Measurements from ENCODE around the gene PEMT.

The PEMT gene

GRCh38 chr17:17528696-17529652 lies 62.5 kb downstream of the PEMT start:
- no peak for DNase-seq

- DNase-seq, result no peak
Observed at GRCh38 chr17:17527956-17528500, 63.5 kb downstream of the PEMT start.

- DNase-seq, result no peak
Observed at GRCh38 chr17:17527534-17527933, 64.0 kb downstream of the PEMT start.

DNA sequence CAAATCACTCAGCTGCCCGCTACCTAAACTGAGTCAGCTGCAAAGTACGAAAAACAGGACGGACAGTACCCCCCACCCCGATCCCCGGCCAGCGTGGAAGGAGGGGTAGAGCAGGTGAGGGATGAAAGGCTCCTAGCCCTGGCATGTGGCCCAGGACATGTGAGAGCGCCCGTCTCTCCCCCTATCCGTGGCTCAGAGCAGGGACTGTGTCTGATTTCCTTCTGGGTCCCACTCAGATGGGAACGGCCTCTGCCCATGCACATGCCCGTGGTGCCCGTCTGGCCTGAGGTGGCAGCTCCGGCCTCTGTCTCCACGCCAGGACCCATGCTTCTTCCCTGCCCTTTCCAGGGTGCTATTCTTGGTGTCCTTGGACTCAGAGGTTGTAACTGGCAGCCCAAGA lies 65.1 kb downstream of the PEMT start:
- DNase-seq, result no peak

DNA sequence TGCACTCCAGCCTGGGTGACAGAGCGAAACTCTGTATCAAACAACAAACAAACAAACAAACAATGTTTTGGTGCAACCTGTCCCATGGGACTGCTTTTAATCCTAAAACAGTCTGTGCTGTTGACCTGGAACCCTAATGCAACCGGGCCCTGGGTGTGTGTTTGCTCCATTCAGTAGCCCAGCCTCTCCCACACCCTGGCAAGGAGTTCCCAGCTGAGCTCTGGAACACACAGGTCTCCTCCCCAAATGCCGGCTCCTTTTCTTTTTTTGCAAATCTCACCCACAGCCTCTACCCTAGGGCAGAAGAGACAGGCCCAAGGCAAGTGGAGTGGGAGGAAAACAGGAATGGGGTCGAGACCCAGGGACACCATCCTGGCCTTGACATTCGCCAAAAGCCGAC lies 65.6 kb downstream of the PEMT start:
- no peak for DNase-seq

GRCh38 chr17:17525311-17525710 lies 66.2 kb downstream of the PEMT start:
- no peak for DNase-seq

DNA sequence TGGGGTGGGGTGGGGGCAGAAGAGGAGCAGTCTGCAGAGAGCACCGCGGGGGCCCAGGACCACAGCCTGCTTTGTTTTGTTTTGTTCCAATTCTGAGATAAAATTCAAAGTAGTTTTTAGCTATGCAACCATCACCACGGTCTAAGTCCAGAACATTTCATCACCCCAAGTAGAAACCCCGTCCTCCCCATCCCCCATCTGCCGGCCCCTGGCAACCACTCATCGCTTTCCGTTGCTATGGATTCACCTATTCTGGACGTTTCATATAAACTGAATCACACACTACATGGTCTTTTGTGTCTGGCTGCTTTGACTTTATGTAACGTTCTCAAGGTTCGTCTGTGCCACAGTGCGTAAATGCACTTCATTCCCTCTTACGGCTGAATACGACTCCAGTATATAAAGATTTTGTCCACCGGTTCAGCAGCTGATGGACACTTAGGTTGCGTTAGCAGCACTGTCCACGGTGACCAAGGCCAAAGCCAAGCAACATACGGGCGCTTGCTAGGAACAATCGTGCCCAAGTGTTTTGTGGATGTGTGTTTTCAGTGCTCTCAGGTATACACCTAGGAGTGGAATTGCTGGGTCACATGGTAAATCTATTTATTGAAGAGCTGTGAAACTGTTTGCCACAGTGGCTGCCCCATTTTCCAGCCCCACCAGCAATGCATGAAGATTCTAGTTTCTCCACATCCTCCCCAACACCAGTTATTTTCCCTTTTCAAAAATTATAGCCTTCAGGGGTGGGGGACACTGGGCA lies 67.6 kb downstream of the PEMT start:
- no peak for DNase-seq

DNA sequence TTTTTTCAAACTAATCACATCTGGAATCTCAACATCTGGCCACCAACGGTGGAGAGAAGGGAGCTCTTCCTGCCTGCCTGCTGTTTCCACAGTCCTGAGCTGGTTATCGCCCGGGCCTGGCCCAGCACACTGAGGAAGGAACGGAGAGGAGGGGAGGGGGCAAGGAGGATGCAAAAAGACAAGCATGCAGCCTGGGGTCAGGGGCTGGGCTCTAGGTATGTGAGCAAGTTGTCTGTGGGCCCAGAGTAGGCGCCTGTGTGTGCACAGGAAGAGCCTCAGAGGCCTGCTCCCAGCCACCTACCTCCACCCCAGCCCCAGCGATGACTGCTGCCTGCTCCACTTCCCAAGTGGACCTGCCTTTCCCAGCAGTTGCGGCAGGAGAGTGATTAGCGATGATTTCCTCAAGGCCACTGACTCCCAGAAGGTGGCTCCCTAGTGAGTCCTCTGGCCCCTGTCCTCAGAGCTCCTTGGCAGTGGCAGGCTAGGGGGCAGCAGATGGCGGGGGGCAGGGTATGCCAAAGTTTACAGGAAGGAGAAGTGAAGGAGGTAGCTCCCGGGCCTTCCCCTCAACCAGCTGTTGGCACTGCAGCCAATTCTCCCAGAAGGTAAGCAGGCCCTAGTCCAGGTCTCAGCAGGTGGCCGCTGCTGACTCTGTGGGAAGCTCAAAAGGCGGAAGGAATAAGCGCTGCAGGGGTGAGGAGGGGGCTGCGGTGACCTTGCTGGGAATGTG lies 68.3 kb downstream of the PEMT start:
- DNase-seq, result no peak

DNA sequence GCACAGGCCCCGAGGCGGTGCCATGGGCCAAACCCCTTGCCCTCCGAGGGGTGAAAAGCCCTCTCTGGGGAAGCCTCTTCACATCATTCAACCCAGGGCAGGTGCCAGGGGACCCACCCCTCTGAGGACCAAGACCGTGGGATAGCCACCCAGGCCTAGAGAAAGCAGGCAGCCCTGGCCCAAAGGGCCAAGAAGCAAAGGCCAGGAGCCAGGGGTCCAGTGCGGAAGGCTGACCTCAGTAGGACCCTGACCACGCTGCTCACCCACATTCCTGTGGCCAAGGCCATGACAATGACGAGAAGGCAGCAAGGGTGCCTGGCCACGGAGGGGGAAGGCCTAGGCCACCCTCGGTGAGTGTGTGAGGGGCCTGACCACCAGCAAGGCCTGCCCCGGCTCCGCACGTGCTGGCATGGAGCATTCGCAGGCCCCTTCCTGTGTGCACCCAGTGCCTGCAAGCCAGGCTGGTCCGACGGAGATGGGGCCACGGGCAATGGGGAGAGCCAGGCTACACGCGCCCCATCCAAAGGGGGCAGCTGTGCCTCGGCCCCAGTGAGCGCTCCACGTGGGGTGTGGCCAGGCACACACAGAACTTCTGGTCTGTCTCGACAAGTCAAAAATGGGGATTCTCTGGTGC lies 70.8 kb downstream of the PEMT start:
- no peak for DNase-seq

DNA sequence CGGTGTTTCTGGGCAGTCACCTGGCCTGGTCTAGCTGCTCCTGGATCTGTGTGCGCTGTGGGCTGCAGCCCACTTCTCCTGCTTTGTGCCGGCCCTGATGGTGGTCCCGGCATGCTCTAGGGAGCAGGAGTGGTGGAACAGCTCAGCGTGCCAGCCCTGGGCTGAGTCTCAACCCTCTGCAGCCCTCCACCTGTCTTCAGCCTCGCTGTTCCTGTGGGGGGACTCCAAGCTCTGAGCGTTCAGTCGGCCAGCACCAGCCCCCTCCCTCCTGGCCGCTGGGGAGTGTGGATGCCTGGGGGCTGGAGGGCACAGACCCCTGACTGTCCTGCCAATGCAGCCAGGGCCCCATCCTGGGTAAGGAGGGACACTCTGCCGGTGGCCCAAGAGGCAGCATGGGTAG lies 71.6 kb downstream of the PEMT start:
- DNase-seq, result no peak

GRCh38 chr17:17518951-17519350 lies 72.6 kb downstream of the PEMT start:
- no peak for DNase-seq

GRCh38 chr17:17518014-17518413 lies 73.5 kb downstream of the PEMT start:
- no peak for DNase-seq

DNA sequence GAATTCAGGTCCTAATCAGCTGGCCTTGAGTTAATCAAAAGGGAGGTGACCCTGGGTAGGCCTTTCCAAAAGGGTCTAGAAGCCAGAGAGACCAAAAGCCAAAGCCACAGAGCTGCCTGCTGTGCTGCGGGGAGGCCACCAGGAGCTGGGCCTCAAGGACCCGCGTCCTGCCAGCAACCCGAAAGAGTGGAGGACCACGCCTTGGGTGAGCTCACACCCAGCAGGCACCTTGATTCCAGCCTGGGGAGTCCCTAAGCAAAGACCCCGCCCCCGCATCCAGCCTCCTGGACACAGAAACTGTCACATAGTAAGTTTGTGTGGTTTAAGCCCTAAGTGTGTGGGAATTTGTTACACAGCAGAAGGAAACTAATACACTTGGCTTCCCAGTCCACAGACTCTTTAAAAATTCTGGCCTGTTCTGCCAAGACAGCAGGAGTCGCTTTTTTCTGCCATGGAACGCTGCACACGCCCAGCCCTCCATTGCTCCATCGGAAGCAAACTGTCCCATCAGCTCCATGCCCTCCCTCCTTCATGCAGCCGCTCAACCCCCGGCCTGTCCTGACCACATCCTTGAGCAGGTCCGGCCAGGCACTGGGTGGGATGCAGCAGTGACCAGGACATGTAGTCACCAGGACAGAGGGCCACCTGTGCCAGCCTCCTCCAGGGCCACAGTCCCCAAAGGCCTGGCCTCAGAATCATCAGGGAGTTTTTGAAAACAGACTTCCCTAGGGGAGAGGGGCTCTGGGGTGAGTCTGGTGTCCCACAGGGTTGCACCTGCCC lies 74.4 kb downstream of the PEMT start:
- DNase-seq, result no peak

- no peak for DNase-seq
Observed at GRCh38 chr17:17515934-17516930, 75.3 kb downstream of the PEMT start.

GRCh38 chr17:17514993-17515933 lies 76.2 kb downstream of the PEMT start:
- DNase-seq, result peak; percentile 85

DNA sequence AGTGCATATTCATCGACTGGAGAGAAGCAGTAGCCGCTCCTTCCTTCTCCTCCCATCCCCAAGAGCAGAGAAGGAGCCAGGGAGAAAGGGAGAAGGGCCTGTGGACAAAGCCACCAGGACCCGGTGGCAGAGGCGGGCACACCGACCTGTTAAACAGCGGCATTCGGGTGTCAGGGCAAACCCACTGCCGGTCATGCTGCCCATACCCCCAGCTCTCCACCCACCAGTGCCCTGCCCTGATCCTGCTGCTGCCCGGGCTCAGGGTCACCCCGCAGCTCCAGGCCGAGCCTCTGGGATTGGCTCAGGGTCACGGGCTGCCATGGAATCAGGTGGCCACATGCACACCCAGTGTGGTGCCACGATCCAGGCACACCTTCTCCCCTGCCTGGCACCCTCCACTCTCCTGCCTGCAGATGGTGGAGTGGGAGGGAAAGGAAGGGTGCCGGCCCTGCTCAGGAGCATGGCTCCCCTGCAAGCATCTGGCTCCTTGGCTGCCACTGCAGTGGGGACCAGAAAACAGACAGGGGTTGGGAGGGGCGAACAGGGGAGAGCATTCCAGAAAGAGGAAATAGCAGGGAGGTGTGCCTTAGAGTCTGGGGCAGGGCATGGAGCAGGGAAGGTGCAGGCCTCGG lies 77.0 kb downstream of the PEMT start:
- no peak for DNase-seq

DNA sequence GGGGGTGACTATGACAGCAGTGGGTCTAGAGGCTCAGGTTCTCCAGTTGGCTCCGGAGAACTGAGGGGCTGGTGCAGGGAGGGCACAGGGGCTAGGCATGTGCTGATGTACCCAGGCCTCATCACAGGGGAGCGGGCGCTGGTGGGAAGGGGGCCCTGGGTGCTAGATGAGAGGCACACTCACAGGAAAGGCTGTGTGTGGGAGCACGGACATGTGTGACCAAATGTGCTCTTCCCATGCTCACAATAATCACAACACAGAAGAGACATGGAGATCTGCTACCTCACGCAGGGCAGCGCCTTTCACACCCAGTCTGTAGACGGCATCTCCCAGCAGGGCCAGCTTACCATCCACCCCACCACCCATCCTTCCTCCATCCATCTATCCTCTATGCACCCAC lies 77.9 kb downstream of the PEMT start:
- DNase-seq, result peak; percentile 2

DNA sequence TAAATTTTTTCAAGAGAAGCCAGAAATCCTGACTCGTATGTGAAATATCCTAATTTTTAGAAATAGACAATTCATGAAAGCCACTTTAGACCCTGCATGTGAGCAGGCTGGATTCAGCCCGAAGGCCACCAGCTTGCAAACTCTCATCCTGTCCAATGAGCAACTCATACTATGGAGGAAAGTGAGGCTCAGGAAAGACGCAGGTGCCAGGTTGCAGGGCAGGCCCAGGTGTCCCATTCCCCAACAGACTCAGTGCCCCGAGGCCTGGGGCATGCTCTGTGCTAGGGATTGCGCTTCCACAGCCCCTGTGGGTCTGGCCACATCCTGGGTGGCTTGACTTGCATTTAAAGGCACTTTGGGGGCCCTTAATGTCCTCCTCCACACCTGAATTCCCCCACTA lies 78.6 kb downstream of the PEMT start:
- peak; percentile 1 for DNase-seq

Data from retina (tissue), 1 donor.